Testis (tissue), 2 donors: ENCODE measurements around the gene PEMT.

Experiments used
- POLR2A ChIP-seq: fragments of 450-650 bp; IDR thresholded peaks from one replicate; pipeline ENCODE4 v1.6.1; 2017; ENCODE audit warnings: antibody characterized with exemption, mild to moderate bottlenecking, moderate library complexity
- TF ChIP-seq, protein P1 (sequence below), 3 experiments: fragments of 450-650 bp in 2 of 3; fragments of 200-600 bp in 1 of 3; sonication (generic) in 1 of 3; IDR thresholded peaks; one replicate each; pipeline ENCODE4 v1.5.1; 2016 to 2019; ENCODE audit warnings: antibody characterized with exemption in 3 of 3, mild to moderate bottlenecking in 2 of 3, moderate library complexity in 1 of 3

DNA sequence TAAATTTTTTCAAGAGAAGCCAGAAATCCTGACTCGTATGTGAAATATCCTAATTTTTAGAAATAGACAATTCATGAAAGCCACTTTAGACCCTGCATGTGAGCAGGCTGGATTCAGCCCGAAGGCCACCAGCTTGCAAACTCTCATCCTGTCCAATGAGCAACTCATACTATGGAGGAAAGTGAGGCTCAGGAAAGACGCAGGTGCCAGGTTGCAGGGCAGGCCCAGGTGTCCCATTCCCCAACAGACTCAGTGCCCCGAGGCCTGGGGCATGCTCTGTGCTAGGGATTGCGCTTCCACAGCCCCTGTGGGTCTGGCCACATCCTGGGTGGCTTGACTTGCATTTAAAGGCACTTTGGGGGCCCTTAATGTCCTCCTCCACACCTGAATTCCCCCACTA is 78.6 kb downstream of the PEMT start:
- TF ChIP-seq, protein P1, sequence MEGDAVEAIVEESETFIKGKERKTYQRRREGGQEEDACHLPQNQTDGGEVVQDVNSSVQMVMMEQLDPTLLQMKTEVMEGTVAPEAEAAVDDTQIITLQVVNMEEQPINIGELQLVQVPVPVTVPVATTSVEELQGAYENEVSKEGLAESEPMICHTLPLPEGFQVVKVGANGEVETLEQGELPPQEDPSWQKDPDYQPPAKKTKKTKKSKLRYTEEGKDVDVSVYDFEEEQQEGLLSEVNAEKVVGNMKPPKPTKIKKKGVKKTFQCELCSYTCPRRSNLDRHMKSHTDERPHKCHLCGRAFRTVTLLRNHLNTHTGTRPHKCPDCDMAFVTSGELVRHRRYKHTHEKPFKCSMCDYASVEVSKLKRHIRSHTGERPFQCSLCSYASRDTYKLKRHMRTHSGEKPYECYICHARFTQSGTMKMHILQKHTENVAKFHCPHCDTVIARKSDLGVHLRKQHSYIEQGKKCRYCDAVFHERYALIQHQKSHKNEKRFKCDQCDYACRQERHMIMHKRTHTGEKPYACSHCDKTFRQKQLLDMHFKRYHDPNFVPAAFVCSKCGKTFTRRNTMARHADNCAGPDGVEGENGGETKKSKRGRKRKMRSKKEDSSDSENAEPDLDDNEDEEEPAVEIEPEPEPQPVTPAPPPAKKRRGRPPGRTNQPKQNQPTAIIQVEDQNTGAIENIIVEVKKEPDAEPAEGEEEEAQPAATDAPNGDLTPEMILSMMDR (IDR thresholded peaks at IDR 0.05), result no peak
- TF ChIP-seq POLR2A, result no peak
